Umbilical cord (tissue), 2 donors: ENCODE data around the gene KIRREL1. TPM values are rescaled to one million over a fixed set of nuclear protein-coding genes. Genes with fewer than 3 reads are reported as not detected.

Experiments used
- DNase-seq: peaks from one replicate; pipeline ENCODE4 v3.0.0-alpha.2; 2015; ENCODE audit warnings: low spot score
- total RNA-seq: library from RNA; depleted of rRNA; stranded (reverse); fragments of >200 nt; gene quantifications from one replicate; pipeline ENCODE4 v1.2.3, GENCODE V29; 2014; ENCODE audit warnings: low replicate concordance; ENCODE audit not compliant: insufficient read depth

The KIRREL1 gene
- total RNA-seq, 1 donor from 2014 or later, result 89.1 TPM

- no peak for DNase-seq
Observed at GRCh38 chr1:158068918-158069317, 75.5 kb downstream of the KIRREL1 start.

GRCh38 chr1:158071138-158071537 lies 77.7 kb downstream of the KIRREL1 start:
- DNase-seq, result peak; percentile 31

GRCh38 chr1:158075078-158075477 lies 81.6 kb downstream of the KIRREL1 start:
- DNase-seq, result no peak

- no peak for DNase-seq
Observed at GRCh38 chr1:158076441-158076840, 83.0 kb downstream of the KIRREL1 start.

- DNase-seq, result no peak
Observed at GRCh38 chr1:158077411-158078256, 84.2 kb downstream of the KIRREL1 start.

- no peak for DNase-seq
Observed at GRCh38 chr1:158078569-158079080, 85.2 kb downstream of the KIRREL1 start.

- DNase-seq, result no peak
Observed at GRCh38 chr1:158080066-158080465, 86.6 kb downstream of the KIRREL1 start.

GRCh38 chr1:158084336-158084735 lies 90.9 kb downstream of the KIRREL1 start:
- no peak for DNase-seq

- DNase-seq, result no peak
Observed at GRCh38 chr1:158084747-158085146, 91.3 kb downstream of the KIRREL1 start.

GRCh38 chr1:158087320-158087927 lies 94.0 kb downstream of the KIRREL1 start:
- peak; percentile 70 for DNase-seq

- no peak for DNase-seq
Observed at GRCh38 chr1:158089476-158089875, 96.0 kb downstream of the KIRREL1 start.

- DNase-seq, result no peak
Observed at GRCh38 chr1:158089925-158090637, 96.6 kb downstream of the KIRREL1 start.

- no peak for DNase-seq
Observed at GRCh38 chr1:158093376-158093775, 99.9 kb downstream of the KIRREL1 start.

- DNase-seq, result no peak
Observed at GRCh38 chr1:158094571-158094970, 101.1 kb downstream of the KIRREL1 start.

GRCh38 chr1:158095737-158096335 lies 102.4 kb downstream of the KIRREL1 start:
- DNase-seq, result no peak

- no peak for DNase-seq
Observed at GRCh38 chr1:158098256-158098655, 104.8 kb downstream of the KIRREL1 start.

GRCh38 chr1:158099185-158099584 lies 105.7 kb downstream of the KIRREL1 start:
- DNase-seq, result no peak

GRCh38 chr1:158100498-158100897 lies 107.1 kb downstream of the KIRREL1 start:
- DNase-seq, result no peak

- no peak for DNase-seq
Observed at GRCh38 chr1:158101455-158101854, 108.0 kb downstream of the KIRREL1 start.

- DNase-seq, result no peak
Observed at GRCh38 chr1:158101927-158102326, 108.5 kb downstream of the KIRREL1 start.

- DNase-seq, result no peak
Observed at GRCh38 chr1:158102881-158103674, 109.6 kb downstream of the KIRREL1 start.
